Fibroblast of mammary gland (primary cell): ENCODE results near the gene NUP205.
"Not testable (repeated sequence)": the region's sequence is repeated elsewhere in the genome, so short reads cannot be mapped to it uniquely, and the experiment has no call there.

Source experiments
- DNase-seq: peaks from one replicate; pipeline ENCODE4 v3.0.0-alpha.2; 2010; ENCODE audit warnings: low read depth
- H3K4me3 ChIP-seq: 2 replicates; pipeline ENCODE4 v1.5.1; 2011; ENCODE audit warnings: low read depth, mild to moderate bottlenecking, low read length, moderate library complexity; ENCODE audit not compliant: control insufficient read depth
- TF ChIP-seq, protein P1 (sequence below): conservative IDR thresholded peaks from 2 replicates; pipeline ENCODE4 v1.5.1; 2011; ENCODE audit warnings: low read depth, low read length, inconsistent platforms; ENCODE audit not compliant: control insufficient read depth, insufficient read depth

NUP205 gene

GRCh38 chr7:135662373-135663114 is 104.8 kb downstream of the NUP205 start, which contains the start of gene STMP1:
TSS of gene STMP1 (plus strand) at chr7:135662514.
- peak; percentile 97 for DNase-seq
- TF ChIP-seq, protein P1, sequence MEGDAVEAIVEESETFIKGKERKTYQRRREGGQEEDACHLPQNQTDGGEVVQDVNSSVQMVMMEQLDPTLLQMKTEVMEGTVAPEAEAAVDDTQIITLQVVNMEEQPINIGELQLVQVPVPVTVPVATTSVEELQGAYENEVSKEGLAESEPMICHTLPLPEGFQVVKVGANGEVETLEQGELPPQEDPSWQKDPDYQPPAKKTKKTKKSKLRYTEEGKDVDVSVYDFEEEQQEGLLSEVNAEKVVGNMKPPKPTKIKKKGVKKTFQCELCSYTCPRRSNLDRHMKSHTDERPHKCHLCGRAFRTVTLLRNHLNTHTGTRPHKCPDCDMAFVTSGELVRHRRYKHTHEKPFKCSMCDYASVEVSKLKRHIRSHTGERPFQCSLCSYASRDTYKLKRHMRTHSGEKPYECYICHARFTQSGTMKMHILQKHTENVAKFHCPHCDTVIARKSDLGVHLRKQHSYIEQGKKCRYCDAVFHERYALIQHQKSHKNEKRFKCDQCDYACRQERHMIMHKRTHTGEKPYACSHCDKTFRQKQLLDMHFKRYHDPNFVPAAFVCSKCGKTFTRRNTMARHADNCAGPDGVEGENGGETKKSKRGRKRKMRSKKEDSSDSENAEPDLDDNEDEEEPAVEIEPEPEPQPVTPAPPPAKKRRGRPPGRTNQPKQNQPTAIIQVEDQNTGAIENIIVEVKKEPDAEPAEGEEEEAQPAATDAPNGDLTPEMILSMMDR: peak; percentile 36
- H3K4me3 ChIP-seq: peak within 1 kb of the TSS; percentile 80

DNA sequence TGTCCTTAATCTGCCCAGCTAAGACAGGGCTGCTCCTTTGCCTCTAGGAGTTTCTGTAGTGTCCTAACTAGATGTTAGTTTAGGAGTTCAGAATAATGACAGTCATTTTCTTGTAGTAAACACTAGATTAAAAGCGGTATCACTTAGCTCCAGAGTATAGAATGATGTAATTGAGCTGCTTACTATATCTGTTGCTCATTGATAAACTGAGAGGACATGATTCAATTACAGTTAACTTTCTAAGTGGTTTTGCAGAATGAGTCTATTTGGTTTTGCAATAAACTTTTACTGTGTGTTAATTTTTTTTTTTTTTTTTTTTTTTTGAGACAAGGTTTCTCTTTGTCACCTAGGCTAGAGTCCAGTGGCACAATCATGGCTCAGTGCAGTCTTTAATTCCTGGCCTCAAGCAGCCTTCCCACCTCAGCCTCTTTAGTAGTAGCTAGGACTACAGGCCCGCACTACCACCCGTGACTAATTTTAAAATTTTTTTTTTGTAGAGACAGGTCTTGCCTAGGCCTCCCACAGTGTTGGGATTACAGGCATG is 106.4 kb downstream of the NUP205 start:
- TF ChIP-seq, protein P1: no peak
- DNase-seq: peak; percentile 77
- H3K4me3 ChIP-seq: peak overlapping the region; percentile 80

- H3K4me3 ChIP-seq: no peak overlapping the region
- no peak for DNase-seq
- TF ChIP-seq, protein P1: no peak
Observed at GRCh38 chr7:135665042-135665441, 107.3 kb downstream of the NUP205 start.

- DNase-seq: peak; percentile 30
- H3K4me3 ChIP-seq: no peak overlapping the region
- TF ChIP-seq, protein P1: no peak
Observed at GRCh38 chr7:135666156-135666555, 108.4 kb downstream of the NUP205 start.

- H3K4me3 ChIP-seq: no peak overlapping the region
- TF ChIP-seq, protein P1: no peak
- no peak for DNase-seq
Observed at GRCh38 chr7:135666846-135667245, 109.1 kb downstream of the NUP205 start.

- DNase-seq, H3K4me3 ChIP-seq: not testable (repeated sequence)
Observed at GRCh38 chr7:135667626-135668025, 109.9 kb downstream of the NUP205 start.

DNA sequence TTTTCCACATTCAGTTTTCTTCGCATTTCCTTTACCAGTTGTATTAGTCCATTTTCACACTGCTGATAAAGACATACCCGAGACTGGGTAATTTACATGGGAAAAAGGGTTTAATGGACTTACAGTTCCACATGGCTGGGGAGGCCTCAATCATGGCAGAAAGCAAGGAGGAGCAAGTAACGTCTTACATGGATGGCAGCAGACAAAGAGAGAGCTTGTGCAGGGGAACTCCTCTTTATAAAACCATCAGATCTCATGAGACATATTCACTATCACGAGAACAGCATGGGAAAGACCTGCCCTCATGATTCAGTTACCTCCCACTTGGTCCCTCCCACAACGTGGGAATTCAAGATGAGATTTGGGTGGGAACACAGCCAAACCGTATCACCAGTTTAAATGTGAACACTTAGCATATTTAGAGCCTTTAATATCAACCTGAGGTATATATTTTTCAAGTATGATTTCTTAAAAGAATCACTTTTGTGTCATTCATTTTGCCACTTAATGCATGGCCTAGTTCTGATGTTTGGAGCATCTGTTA is 111.2 kb downstream of the NUP205 start:
- not testable (repeated sequence) for H3K4me3 ChIP-seq, DNase-seq

DNA sequence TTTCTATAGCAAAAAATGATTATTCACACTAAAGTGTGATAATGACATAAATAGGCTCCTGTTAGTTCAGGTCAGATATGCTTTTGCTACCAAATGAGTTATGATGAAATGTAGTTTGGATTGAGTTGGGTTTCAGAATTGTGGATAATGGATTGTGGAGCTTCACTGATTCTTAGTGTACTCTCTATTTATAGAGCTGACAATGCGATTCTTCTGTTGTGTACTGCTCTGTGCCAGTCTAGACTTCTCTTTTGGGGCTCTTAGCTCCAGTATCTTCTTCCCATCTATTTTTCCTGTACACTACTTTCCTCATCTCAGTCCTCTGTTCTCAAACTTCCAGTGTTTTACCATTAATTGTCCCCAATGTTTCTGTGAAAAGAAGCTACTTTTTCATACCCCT is 112.1 kb downstream of the NUP205 start:
- no peak for DNase-seq
- no peak overlapping the region for H3K4me3 ChIP-seq
- TF ChIP-seq, protein P1: no peak
